H9 (cell line): ENCODE data around the gene RGS13. TPM values are rescaled to one million over a fixed set of nuclear protein-coding genes. Genes with fewer than 3 reads are reported as not detected.

Source experiments
- DNase-seq: peaks from one replicate; pipeline ENCODE4 v3.0.0-alpha.2; 2017
- H2AFZ ChIP-seq: one replicate; pipeline ENCODE4 v1.6.1; 2013; ENCODE audit warnings: mild to moderate bottlenecking, low read length, control low read depth, moderate library complexity
- H2AK5ac ChIP-seq: 2 replicates; pipeline ENCODE4 v1.6.1; 2013; ENCODE audit warnings: low read length, control low read depth, mixed read lengths; ENCODE audit not compliant: insufficient read length
- H2BK120ac ChIP-seq: one replicate; pipeline ENCODE4 v1.6.1; 2013; ENCODE audit warnings: low read depth, mild to moderate bottlenecking, low read length, control low read depth, inconsistent platforms; ENCODE audit not compliant: poor library complexity, severe bottlenecking
- H2BK12ac ChIP-seq: 2 replicates; pipeline ENCODE4 v1.6.1; 2013; ENCODE audit warnings: low read length, control low read depth, mixed read lengths, low read depth; ENCODE audit not compliant: insufficient read length
- H2BK15ac ChIP-seq: 2 replicates; pipeline ENCODE4 v1.6.1; 2013; ENCODE audit warnings: low read depth, low read length, control low read depth
- H2BK20ac ChIP-seq: one replicate; pipeline ENCODE4 v1.6.1; 2013; ENCODE audit warnings: low read depth, mild to moderate bottlenecking, low read length, control low read depth, inconsistent platforms; ENCODE audit not compliant: poor library complexity, severe bottlenecking
- H2BK5ac ChIP-seq: 2 replicates; pipeline ENCODE4 v1.6.1; 2013; ENCODE audit warnings: low read length, control low read depth, mixed read lengths; ENCODE audit not compliant: insufficient read length
- H3K14ac ChIP-seq: 2 replicates; pipeline ENCODE4 v1.6.1; 2013; ENCODE audit warnings: low read length, control low read depth; ENCODE audit not compliant: insufficient read depth
- H3K18ac ChIP-seq: 2 replicates; pipeline ENCODE4 v1.6.1; 2013; ENCODE audit warnings: low read depth, mild to moderate bottlenecking, mixed read lengths, low read length, control low read depth; ENCODE audit not compliant: insufficient read length
- H3K23ac ChIP-seq: 2 replicates; pipeline ENCODE4 v1.6.1; 2013; ENCODE audit warnings: low read length, control low read depth, mixed read lengths, low read depth; ENCODE audit not compliant: insufficient read length
- H3K23me2 ChIP-seq: 2 replicates; pipeline ENCODE4 v1.6.1; 2013; ENCODE audit warnings: low read depth, mild to moderate bottlenecking, mixed read lengths, low read length, control low read depth; ENCODE audit not compliant: insufficient read length, poor library complexity, severe bottlenecking
- H3K27ac ChIP-seq: 2 replicates; pipeline ENCODE4 v1.5.1; 2013; ENCODE audit warnings: low read length, control low read depth, mixed read lengths, low read depth; ENCODE audit not compliant: insufficient read length
- H3K27me3 ChIP-seq: 2 replicates; pipeline ENCODE4 v1.6.1; 2013; ENCODE audit warnings: low read length, control low read depth, inconsistent platforms; ENCODE audit not compliant: insufficient read depth
- H3K4ac ChIP-seq: 2 replicates; pipeline ENCODE4 v1.6.1; 2013; ENCODE audit warnings: low read depth, mild to moderate bottlenecking, control low read depth, inconsistent platforms, low read length, moderate library complexity
- H3K4me1 ChIP-seq: 2 replicates; pipeline ENCODE4 v1.6.1; 2013; ENCODE audit warnings: low read length, control low read depth, inconsistent platforms; ENCODE audit not compliant: insufficient read depth
- H3K4me2 ChIP-seq: 2 replicates; pipeline ENCODE4 v1.6.1; 2013; ENCODE audit warnings: low read length, control low read depth, mixed read lengths; ENCODE audit not compliant: insufficient read length, insufficient read depth
- H3K56ac ChIP-seq: 2 replicates; pipeline ENCODE4 v1.6.1; 2013; ENCODE audit warnings: low read depth, mild to moderate bottlenecking, mixed read lengths, low read length, control low read depth; ENCODE audit not compliant: insufficient read length
- H3K79me1 ChIP-seq: 2 replicates; pipeline ENCODE4 v1.6.1; 2013; ENCODE audit warnings: low read depth, mild to moderate bottlenecking, moderate library complexity, low read length, control low read depth, inconsistent platforms; ENCODE audit not compliant: insufficient read depth, poor library complexity, severe bottlenecking
- H3K79me2 ChIP-seq: 2 replicates; pipeline ENCODE4 v1.6.1; 2013; ENCODE audit warnings: low read length, control low read depth, inconsistent platforms; ENCODE audit not compliant: insufficient read depth
- H3K9ac ChIP-seq: 2 replicates; pipeline ENCODE4 v1.6.1; 2013; ENCODE audit warnings: low read length, control low read depth, mixed read lengths; ENCODE audit not compliant: insufficient read length; ENCODE audit errors: extremely low read depth
- H3K9me3 ChIP-seq: one replicate; pipeline ENCODE4 v1.6.1; 2013; ENCODE audit warnings: low read depth, low read length, inconsistent platforms; ENCODE audit not compliant: control insufficient read depth
- H3T11ph ChIP-seq: one replicate; pipeline ENCODE4 v1.6.1; 2013; ENCODE audit warnings: mild to moderate bottlenecking, low read length, control low read depth, inconsistent platforms
- H4K20me1 ChIP-seq: one replicate; pipeline ENCODE4 v1.6.1; 2013; ENCODE audit not compliant: control insufficient read depth, insufficient read length, insufficient read depth
- H4K5ac ChIP-seq: 2 replicates; pipeline ENCODE4 v1.6.1; 2013; ENCODE audit warnings: low read depth, mild to moderate bottlenecking, mixed read lengths, low read length, control low read depth; ENCODE audit not compliant: insufficient read length
- H4K8ac ChIP-seq: replicated peaks from 2 replicates; pipeline ENCODE4 v1.6.1; 2013; ENCODE audit warnings: low read length, control low read depth, mixed read lengths, low read depth; ENCODE audit not compliant: insufficient read length
- H4K91ac ChIP-seq: 2 replicates; pipeline ENCODE4 v1.6.1; 2013; ENCODE audit warnings: low read depth, mild to moderate bottlenecking, moderate library complexity, mixed read lengths, low read length, control low read depth; ENCODE audit not compliant: insufficient read length
- H3K27ac Mint-ChIP-seq, 3 experiments: 2 replicates in 2 of 3; 3 replicates in 1 of 3; pipeline ENCODE4 v1.8.0; 2020 to 2021; ENCODE audit warnings: mixed read lengths in 3 of 3, mild to moderate bottlenecking in 1 of 3, moderate library complexity in 1 of 3
- H3K27me3 Mint-ChIP-seq: 2 replicates; pipeline ENCODE4 v1.8.0; 2021; ENCODE audit warnings: low read depth, mild to moderate bottlenecking, moderate library complexity, mixed read lengths
- H3K36me3 Mint-ChIP-seq, 3 experiments: 2 replicates in 2 of 3; 3 replicates in 1 of 3; pipeline ENCODE4 v1.8.0; 2020 to 2021; ENCODE audit warnings: low read depth in 3 of 3, mixed read lengths in 3 of 3; ENCODE audit not compliant: insufficient read depth in 1 of 3
- H3K4me1 Mint-ChIP-seq, 2 experiments: 2 replicates each; pipeline ENCODE4 v1.8.0; 2020; ENCODE audit warnings: mixed read lengths in 2 of 2
- H3K4me3 Mint-ChIP-seq, 2 experiments: 2 replicates in 1 of 2; 3 replicates in 1 of 2; pipeline ENCODE4 v1.8.0; 2020 to 2021; ENCODE audit warnings: mild to moderate bottlenecking in 2 of 2, mixed read lengths in 2 of 2, moderate library complexity in 1 of 2
- H3K9me3 Mint-ChIP-seq, 2 experiments: 2 replicates in 1 of 2; 3 replicates in 1 of 2; pipeline ENCODE4 v1.8.0; 2020; ENCODE audit warnings: mild to moderate bottlenecking in 2 of 2, mixed read lengths in 2 of 2, moderate library complexity in 1 of 2
- CTCF ChIP-seq: fragments of 200-600 bp; sonication (generic); conservative IDR thresholded peaks from 3 replicates; pipeline ENCODE4 v1.8.0; 2021; ENCODE audit warnings: antibody characterized with exemption, mild to moderate bottlenecking
- WGBS: extraction: QIAGEN DNeasy Blood & Tissue Kit; methylation state at CpG from one replicate; pipeline ENCODE4 v1.1.7; 2013; ENCODE audit warnings: missing lambda C conversion rate, low lambda C conversion rate, mixed read lengths; ENCODE audit not compliant: insufficient read length; ENCODE audit errors: extremely low coverage; 5-methylcytosine and 5-hydroxymethylcytosine counted together
- total RNA-seq: library from RNA; stranded (reverse); gene quantifications from 2 replicates; pipeline ENCODE4 v1.2.1, GENCODE V29; 2021

RGS13 gene
- total RNA-seq, 1 experiment from 2014 or later = not detected

GRCh38 chr1:192702212-192702902 lies 66.4 kb downstream of the RGS13 start:
- Histone ChIP-seq H3K79me1 (no peaks in the 10 kb centered on the region), H2BK20ac (no peak overlapping the region), H3K56ac (no peak overlapping the region), H3T11ph (no peak overlapping the region), H4K8ac (no peak overlapping the region), H3K23me2 (no peaks in the 10 kb centered on the region), H3K27ac (no peak overlapping the region), H3K4me2 (no peak overlapping the region), H4K20me1 (no peaks in the 10 kb centered on the region), H3K9ac (no peak overlapping the region), H3K4ac (no peak overlapping the region), H3K18ac (no peak overlapping the region), H3K14ac (no peak overlapping the region), H4K5ac (no peak overlapping the region), H3K23ac (no peak overlapping the region), H2BK5ac (no peak overlapping the region), H2AK5ac (no peak overlapping the region), H2AFZ (no peak overlapping the region), H2BK12ac (no peak overlapping the region), H3K27me3 (no peaks in the 10 kb centered on the region), H3K79me2 (no peaks in the 10 kb centered on the region), H3K9me3 (no peaks in the 10 kb centered on the region), H4K91ac (no peak overlapping the region), H2BK15ac (no peak overlapping the region), H3K4me1 (no peaks in the 10 kb centered on the region), H2BK120ac (no peak overlapping the region)
- no peak for DNase-seq
- Mint-ChIP-seq H3K4me3 (no peak overlapping the region), H3K27me3 (no peaks in the 10 kb centered on the region), H3K27ac (no peak overlapping the region), H3K36me3 (no peaks in the 10 kb centered on the region), H3K4me1 (no peaks in the 10 kb centered on the region), H3K9me3 (no peaks in the 10 kb centered on the region)
- WGBS = no CpG with 5 or more reads among the region's 4 CpGs
- no peak for TF ChIP-seq CTCF
